Endothelial cell of umbilical vein (primary cell): ENCODE measurements around the gene ATP6V0E2. TPM values are rescaled to one million over a fixed set of nuclear protein-coding genes. Genes with fewer than 3 reads are reported as not detected.

ENCODE experiments used
- BruUV-seq: library from RNA; stranded (reverse); fragments of 400-500 nt; replicated peaks from 2 replicates; lab custom pipeline; 2021; lab: Mats Ljungman, UMichigan
- CTCF ChIA-PET: fragments of 300-600, 350-600 bp; sonication (Branson Sonifier 250); formaldehyde crosslinking; loops from one replicate; lab custom pipeline; 2021; ENCODE audit warnings: antibody characterized with exemption, inconsistent platforms; lab: Charles Lee
- POLR2A ChIA-PET: fragments of 300-600, 350-600 bp; sonication (Branson Sonifier 250); formaldehyde crosslinking; loops from one replicate; lab custom pipeline; 2021; ENCODE audit warnings: antibody characterized with exemption, inconsistent platforms; lab: Charles Lee
- DNase-seq: peaks from one replicate; pipeline ENCODE4 v3.0.0-alpha.2; 2011; ENCODE audit warnings: low read depth, low spot score
- FAIRE-seq: peaks from 2 replicates; lab custom pipeline; 2011; peaks lifted over from hg19 to GRCh38; lab: Jason Lieb, UNC
- H2AFZ ChIP-seq: 2 replicates; pipeline ENCODE4 v1.6.0; 2012; ENCODE audit warnings: low read depth, low read length, control low read depth, inconsistent platforms
- H3K27ac ChIP-seq: 2 replicates; pipeline ENCODE4 v1.5.1; 2011; ENCODE audit warnings: low read depth, mild to moderate bottlenecking, control low read depth, low read length, moderate library complexity; ENCODE audit not compliant: insufficient read depth
- H3K27me3 ChIP-seq, 2 experiments: 2 replicates each; pipeline versions ENCODE4 v1.6.0 to v1.6.1; 2011; ENCODE audit warnings: low read length in 2 of 2, mixed read lengths in 1 of 2; ENCODE audit not compliant: control insufficient read depth in 2 of 2, insufficient read depth in 2 of 2
- H3K36me3 ChIP-seq, 2 experiments: 2 replicates in 1 of 2; 3 replicates in 1 of 2; pipeline ENCODE4 v1.5.1; 2011; ENCODE audit warnings: low read length in 2 of 2, mild to moderate bottlenecking in 1 of 2, moderate library complexity in 1 of 2; ENCODE audit not compliant: control insufficient read depth in 2 of 2, insufficient read depth in 2 of 2; ENCODE audit errors: extremely low read depth in 1 of 2
- H3K4me1 ChIP-seq: 3 replicates; pipeline ENCODE4 v1.5.1; 2011; ENCODE audit warnings: mild to moderate bottlenecking, low read length; ENCODE audit not compliant: control insufficient read depth, insufficient read depth; ENCODE audit errors: extremely low read depth
- H3K4me2 ChIP-seq: 2 replicates; pipeline ENCODE4 v1.6.1; 2011; ENCODE audit warnings: low read length, control low read depth, mixed read lengths; ENCODE audit not compliant: insufficient read depth
- H3K4me3 ChIP-seq, 3 experiments: fragments of 200-600 bp in 1 of 3; sonication (generic), shearing (Covaris generic) in 1 of 3; replicated peaks in 1 of 3; 2 replicates each; pipeline ENCODE4 v1.5.1; 2011 to 2016; ENCODE audit warnings: control low read depth in 3 of 3, low read length in 3 of 3, mild to moderate bottlenecking in 2 of 3, inconsistent platforms in 1 of 3, low read depth in 1 of 3, moderate library complexity in 1 of 3; ENCODE audit not compliant: insufficient read depth in 1 of 3
- H3K79me2 ChIP-seq: 2 replicates; pipeline ENCODE4 v1.6.0; 2012; ENCODE audit warnings: low read length, inconsistent platforms; ENCODE audit not compliant: control insufficient read depth, insufficient read depth
- H3K9ac ChIP-seq: replicated peaks from 2 replicates; pipeline ENCODE3; 2011; ENCODE audit warnings: low read length, control low read depth; ENCODE audit not compliant: insufficient read depth; ENCODE audit errors: extremely low read depth
- H3K9me1 ChIP-seq: replicated peaks from 3 replicates; pipeline ENCODE4 v1.6.0; 2011; ENCODE audit warnings: mild to moderate bottlenecking, low read length; ENCODE audit not compliant: control insufficient read depth, insufficient read depth; ENCODE audit errors: extremely low read depth
- H3K9me3 ChIP-seq: replicated peaks from 2 replicates; pipeline ENCODE4 v1.5.1; 2012; ENCODE audit warnings: low read length, inconsistent platforms; ENCODE audit not compliant: control insufficient read depth, insufficient read depth
- H4K20me1 ChIP-seq: replicated peaks from 2 replicates; pipeline ENCODE3; 2011; ENCODE audit warnings: mild to moderate bottlenecking, low read length; ENCODE audit not compliant: control insufficient read depth, insufficient read depth; ENCODE audit errors: extremely low read depth
- CTCF ChIP-seq, 2 donors: IDR thresholded peaks; 1 replicate in 1 of 2; 2 replicates in 1 of 2; pipeline ENCODE4 v1.5.1; 2011; ENCODE audit warnings: low read length in 2 of 2, mild to moderate bottlenecking in 2 of 2, moderate library complexity in 2 of 2, control low read depth in 1 of 2, inconsistent platforms in 1 of 2, low read depth in 1 of 2; ENCODE audit not compliant: insufficient read depth in 1 of 2; ENCODE audit errors: extremely low read depth in 1 of 2
- EZH2 ChIP-seq: IDR thresholded peaks from 2 replicates; pipeline ENCODE4 v1.6.1; 2012; ENCODE audit warnings: borderline replicate concordance, low read depth, mild to moderate bottlenecking, moderate library complexity, low read length, inconsistent platforms; ENCODE audit not compliant: severe bottlenecking
- FOS ChIP-seq: IDR thresholded peaks from 2 replicates; pipeline ENCODE4 v1.6.1; 2011; ENCODE audit warnings: mild to moderate bottlenecking, low read length, moderate library complexity, borderline replicate concordance; ENCODE audit not compliant: insufficient read depth
- GATA2 ChIP-seq: IDR thresholded peaks from 2 replicates; pipeline ENCODE4 v1.7.0; 2011; ENCODE audit warnings: low read depth, mild to moderate bottlenecking, moderate library complexity, mixed read lengths, low read length; ENCODE audit not compliant: insufficient read length, insufficient read depth
- JUN ChIP-seq: IDR thresholded peaks from 2 replicates; pipeline ENCODE4 v1.6.1; 2011; ENCODE audit warnings: borderline replicate concordance, low read depth; ENCODE audit not compliant: insufficient read length, insufficient read depth
- MAX ChIP-seq: IDR thresholded peaks from 2 replicates; pipeline ENCODE4 v1.6.1; 2011; ENCODE audit not compliant: insufficient read depth, insufficient read length
- MYC ChIP-seq: IDR thresholded peaks from one replicate; pipeline ENCODE4 v1.6.1; 2011; ENCODE audit warnings: mild to moderate bottlenecking, low read depth, low read length
- POLR2A ChIP-seq: IDR thresholded peaks from 2 replicates; pipeline ENCODE4 v1.6.1; 2012; ENCODE audit warnings: low read depth, mild to moderate bottlenecking, control low read depth, low read length
- POLR2AphosphoS5 ChIP-seq: IDR thresholded peaks from 2 replicates; pipeline ENCODE4 v1.6.1; 2012; ENCODE audit warnings: low read depth, mild to moderate bottlenecking, control low read depth, low read length, moderate library complexity; ENCODE audit not compliant: insufficient read depth
- dilution Hi-C: fragments of 300-500 bp; cut with MboI; formaldehyde crosslinking; loops from one replicate; pipeline ENCODE4 v1.15.0; 2019; ENCODE audit warnings: low sequenced_read_pairs; ENCODE audit not compliant: extremely low pct_ligation_motif_present
- intact Hi-C: fragments of 100-400 bp; cut with micrococcal nuclease; formaldehyde crosslinking; loops from one replicate; pipeline ENCODE4 v1.10.0; 2022
- polyA plus RNA-seq, 4 experiments: library from polyadenylated mRNA; depleted of rRNA in 3 of 4; stranded (reverse) in 3 of 4; unstranded in 1 of 4; fragments of >200 nt; gene quantifications; 2 replicates each; pipeline versions ENCODE4 v1.2.1 to v1.2.3, GENCODE V29; 2011 to 2012; ENCODE audit warnings: missing spikeins in 1 of 4
- total RNA-seq: library from RNA; stranded (reverse); gene quantifications from 2 replicates; pipeline ENCODE4 v1.2.3, GENCODE V29; 2021

Gene ATP6V0E2
- total and polyA plus RNA-seq, 2 donors (not counting 3 experiments of a cell fraction or from before 2014, with no cell fraction given) = 27.8 to 36.8 TPM

- Histone ChIP-seq H3K4me1 (no peaks in the 10 kb centered on the region), H3K79me2 (no peaks in the 10 kb centered on the region), H3K9ac (no peak overlapping the region), H3K36me3 (no peaks in the 10 kb centered on the region), H3K4me2 (no peak overlapping the region), H3K27me3 (no peaks in the 10 kb centered on the region), H4K20me1 (no peaks in the 10 kb centered on the region), H3K27ac (no peak overlapping the region), H3K4me3 (no peak overlapping the region), H2AFZ (no peak overlapping the region), H3K9me1 (no peaks in the 10 kb centered on the region), H3K9me3 (no peaks in the 10 kb centered on the region)
- no peak for TF ChIP-seq JUN
- no peak for TF ChIP-seq FOS
- no peak for TF ChIP-seq EZH2
- TF ChIP-seq GATA2 = no peak
- TF ChIP-seq POLR2AphosphoS5 = no peak
- TF ChIP-seq MAX = no peak
- TF ChIP-seq POLR2A = no peak
- TF ChIP-seq MYC = no peak
- TF ChIP-seq CTCF (IDR thresholded peaks at IDR 0.05; ENCODE audit: extremely low read depth in 1 of 2, insufficient read depth in 1 of 2, low read depth in 1 of 2, low read length in 2 of 2) = no peak
- dilution Hi-C loops = no loop called here
- ChIA-PET CTCF (no interaction called here), POLR2A (no interaction called here)
- BruUV-seq = no TSS peak
- intact Hi-C loops = loop anchor here (2.0 kb wide), 1 partner anchor 18 kb away; the partner anchor contains the start of gene ZNF862
- DNase-seq (no peak), FAIRE-seq (no peak)
Measured at GRCh38 chr7:149856583-149856982, 17.2 kb upstream of the ATP6V0E2 start.
